WTC11 (cell line): Measurements from ENCODE around the gene FH. TPM values are rescaled to one million over a fixed set of nuclear protein-coding genes. Genes with fewer than 3 reads are reported as not detected.

ENCODE experiments used
- ATAC-seq: fragments of 200-7000 bp; cut with Tn5 transposase; 2 replicates; pipeline ENCODE4 v1.10.0; 2021; ENCODE audit warnings: mild to moderate bottlenecking, moderate library complexity
- Bru-seq: library from RNA; stranded (reverse); fragments of 400-500 nt; gene quantifications from one replicate; lab custom pipeline; 2021; lab: Mats Ljungman, UMichigan
- CTCF ChIA-PET: fragments of 300-600 bp; sonication (Branson Sonifier 250); formaldehyde crosslinking; loops from one replicate; lab custom pipeline; 2021; ENCODE audit warnings: antibody characterized with exemption; lab: Charles Lee
- POLR2A ChIA-PET: fragments of 350-600 bp; sonication (Branson Sonifier 250); formaldehyde crosslinking; loops from one replicate; lab custom pipeline; 2021; ENCODE audit warnings: antibody characterized with exemption; lab: Charles Lee
- DNase-seq: peaks from one replicate; pipeline ENCODE4 v3.0.0; 2021; ENCODE audit warnings: low spot score
- H3K27ac Mint-ChIP-seq: 2 replicates; pipeline ENCODE4 v1.8.0; 2021; ENCODE audit warnings: mixed read lengths
- H3K27me3 Mint-ChIP-seq: 2 replicates; pipeline ENCODE4 v1.8.0; 2021; ENCODE audit warnings: low read depth, mild to moderate bottlenecking, moderate library complexity, mixed read lengths
- H3K36me3 Mint-ChIP-seq: 2 replicates; pipeline ENCODE4 v1.8.0; 2021; ENCODE audit warnings: mixed read lengths
- H3K4me1 Mint-ChIP-seq: 2 replicates; pipeline ENCODE4 v1.8.0; 2022; ENCODE audit warnings: mixed read lengths
- H3K4me3 Mint-ChIP-seq: 2 replicates; pipeline ENCODE4 v1.8.0; 2021; ENCODE audit warnings: mild to moderate bottlenecking, moderate library complexity, mixed read lengths
- H3K9me3 Mint-ChIP-seq: 2 replicates; pipeline ENCODE4 v1.8.0; 2021; ENCODE audit warnings: mixed read lengths
- CBFB ChIP-seq: sonication (generic); formaldehyde crosslinking; IDR thresholded peaks from 2 replicates; pipeline ENCODE4 v1.8.1; 2022; ENCODE audit warnings: mild to moderate bottlenecking, low read depth, missing genetic modification reagents
- CREM ChIP-seq: sonication (generic); formaldehyde crosslinking; IDR thresholded peaks from 2 replicates; pipeline ENCODE4 v1.8.1; 2022; ENCODE audit warnings: mild to moderate bottlenecking, missing genetic modification reagents, moderate library complexity
- ETV6 ChIP-seq: sonication (generic); formaldehyde crosslinking; IDR thresholded peaks from 2 replicates; pipeline ENCODE4 v1.8.1; 2022; ENCODE audit warnings: mild to moderate bottlenecking, missing genetic modification reagents
- FOXJ3 ChIP-seq: sonication (generic); formaldehyde crosslinking; IDR thresholded peaks from 2 replicates; pipeline ENCODE4 v1.9.0; 2021; ENCODE audit warnings: missing genetic modification reagents, mild to moderate bottlenecking, borderline replicate concordance
- FOXK1 ChIP-seq: sonication (generic); formaldehyde crosslinking; IDR thresholded peaks from 2 replicates; pipeline ENCODE4 v1.8.0; 2022; ENCODE audit warnings: mild to moderate bottlenecking, moderate library complexity, missing genetic modification reagents
- FOXP1 ChIP-seq: sonication (generic); formaldehyde crosslinking; IDR thresholded peaks from 2 replicates; pipeline ENCODE4 v1.8.0; 2022; ENCODE audit warnings: missing genetic modification reagents, mild to moderate bottlenecking, moderate library complexity, borderline replicate concordance
- JAZF1 ChIP-seq: fragments of 250-450 bp; sonication (Bioruptor Pico); IDR thresholded peaks from 2 replicates; pipeline ENCODE4 v1.9.0; 2021; ENCODE audit warnings: moderate library complexity, mild to moderate bottlenecking, inconsistent platforms
- MXD4 ChIP-seq: fragments of 250-450 bp; sonication (Bioruptor Pico); IDR thresholded peaks from 2 replicates; pipeline ENCODE4 v1.8.0; 2021; ENCODE audit warnings: mild to moderate bottlenecking, moderate library complexity, borderline replicate concordance
- NFE2L1 ChIP-seq: sonication (generic); formaldehyde crosslinking; IDR thresholded peaks from 2 replicates; pipeline ENCODE4 v1.8.1; 2023; ENCODE audit warnings: missing genetic modification reagents
- NR2C2 ChIP-seq: sonication (generic); formaldehyde crosslinking; IDR thresholded peaks from 2 replicates; pipeline ENCODE4 v1.8.0; 2022; ENCODE audit warnings: mild to moderate bottlenecking, missing genetic modification reagents
- OVOL2 ChIP-seq: fragments of 250-450 bp; sonication (Bioruptor Pico); IDR thresholded peaks from 2 replicates; pipeline ENCODE4 v1.9.0; 2021; ENCODE audit warnings: mild to moderate bottlenecking, borderline replicate concordance
- SMAD3 ChIP-seq: sonication (generic); formaldehyde crosslinking; IDR thresholded peaks from 2 replicates; pipeline ENCODE4 v1.8.0; 2022; ENCODE audit warnings: missing genetic modification reagents, mild to moderate bottlenecking, borderline replicate concordance
- SOX15 ChIP-seq: fragments of 250-450 bp; sonication (Bioruptor Pico); IDR thresholded peaks from 2 replicates; pipeline ENCODE4 v1.9.0; 2021; ENCODE audit warnings: mild to moderate bottlenecking
- TEAD1 ChIP-seq: sonication (generic); formaldehyde crosslinking; IDR thresholded peaks from 2 replicates; pipeline ENCODE4 v1.8.0; 2022; ENCODE audit warnings: mild to moderate bottlenecking, missing genetic modification reagents
- TP53 ChIP-seq: sonication (generic); formaldehyde crosslinking; IDR thresholded peaks from 2 replicates; pipeline ENCODE4 v1.8.1; 2023; ENCODE audit warnings: mild to moderate bottlenecking, missing genetic modification reagents
- ZNF121 ChIP-seq: sonication (generic); formaldehyde crosslinking; IDR thresholded peaks from 2 replicates; pipeline ENCODE4 v1.8.0; 2023; ENCODE audit warnings: missing genetic modification reagents
- ZNF138 ChIP-seq: sonication (generic); formaldehyde crosslinking; conservative IDR thresholded peaks from 2 replicates; pipeline ENCODE4 v1.8.1; 2022; ENCODE audit warnings: mild to moderate bottlenecking, moderate library complexity, missing genetic modification reagents
- ZNF232 ChIP-seq: sonication (generic); formaldehyde crosslinking; IDR thresholded peaks from 2 replicates; pipeline ENCODE4 v1.8.0; 2022; ENCODE audit warnings: mild to moderate bottlenecking, missing genetic modification reagents
- ZNF317 ChIP-seq: sonication (generic); formaldehyde crosslinking; IDR thresholded peaks from 2 replicates; pipeline ENCODE4 v1.8.1; 2023; ENCODE audit warnings: low read depth, mild to moderate bottlenecking, moderate library complexity, missing genetic modification reagents, borderline replicate concordance
- ZNF416 ChIP-seq: fragments of 250-450 bp; sonication (Bioruptor Pico); IDR thresholded peaks from 2 replicates; pipeline ENCODE4 v1.9.0; 2021; ENCODE audit warnings: mild to moderate bottlenecking, inconsistent platforms
- long read RNA-seq, 3 experiments: library from RNA in 1 of 3; library from capped mRNA in 1 of 3; library from polyadenylated mRNA in 1 of 3; unstranded in 2 of 3; stranded (forward) in 1 of 3; transcript quantifications; one replicate each; pipeline ENCODE4 v2.0.0, GENCODE V29; 2021
- total RNA-seq: library from RNA; stranded (reverse); gene quantifications from 3 replicates; pipeline ENCODE4 v1.2.3, GENCODE V29; 2021
- TF ChIP-seq, protein P1 (sequence below): sonication (generic); formaldehyde crosslinking; IDR thresholded peaks from 2 replicates; pipeline ENCODE4 v1.8.0; 2023; ENCODE audit warnings: mild to moderate bottlenecking, missing genetic modification reagents
- TF ChIP-seq, protein P2 (sequence below): sonication (generic); formaldehyde crosslinking; IDR thresholded peaks from 2 replicates; pipeline ENCODE4 v1.8.1; 2022; ENCODE audit warnings: missing genetic modification reagents, borderline replicate concordance
- TF ChIP-seq, protein P3 (sequence below): sonication (generic); formaldehyde crosslinking; conservative IDR thresholded peaks from 2 replicates; pipeline ENCODE4 v1.8.1; 2022; ENCODE audit warnings: mild to moderate bottlenecking, missing genetic modification reagents
- TF ChIP-seq, protein P4 (sequence below): sonication (generic); formaldehyde crosslinking; IDR thresholded peaks from 2 replicates; pipeline ENCODE4 v1.8.0; 2022; ENCODE audit warnings: mild to moderate bottlenecking, missing genetic modification reagents
- TF ChIP-seq, protein P5 (sequence below): sonication (generic); formaldehyde crosslinking; IDR thresholded peaks from 2 replicates; pipeline ENCODE4 v1.8.1; 2023; ENCODE audit warnings: mild to moderate bottlenecking, missing genetic modification reagents, borderline replicate concordance
- TF ChIP-seq, protein P6 (sequence below): sonication (generic); formaldehyde crosslinking; IDR thresholded peaks from 2 replicates; pipeline ENCODE4 v1.8.1; 2022; ENCODE audit warnings: mild to moderate bottlenecking, moderate library complexity, missing genetic modification reagents

Gene FH
- 77.4 to 83.9 TPM (median 80.8 TPM) in 3 replicates for total RNA-seq
- percentile 90 among the genes with signal in this experiment for Bru-seq, nascent RNA
- long read RNA-seq, experiment 1, transcript FH-201 (10 exons, 1,797 nt), result major isoform, 207 of 224 reads
- long read RNA-seq, experiment 1, partial matches to known transcripts, result 8 of 224 reads
- long read RNA-seq, experiment 1, other reads (novel, unspliced or antisense), result 9 of 224 reads
- long read RNA-seq, experiment 2, transcript FH-201 (10 exons, 1,797 nt), result major isoform, 83 of 136 reads
- long read RNA-seq, experiment 2, partial matches to known transcripts, result 31 of 136 reads
- long read RNA-seq, experiment 2, other reads (novel, unspliced or antisense), result 22 of 136 reads
- long read RNA-seq, experiment 3, transcript FH-201 (10 exons, 1,797 nt), result major isoform, 233 of 244 reads
- long read RNA-seq, experiment 3, partial matches to known transcripts, result 6 of 244 reads
- long read RNA-seq, experiment 3, other reads (novel, unspliced or antisense), result 5 of 244 reads

DNA sequence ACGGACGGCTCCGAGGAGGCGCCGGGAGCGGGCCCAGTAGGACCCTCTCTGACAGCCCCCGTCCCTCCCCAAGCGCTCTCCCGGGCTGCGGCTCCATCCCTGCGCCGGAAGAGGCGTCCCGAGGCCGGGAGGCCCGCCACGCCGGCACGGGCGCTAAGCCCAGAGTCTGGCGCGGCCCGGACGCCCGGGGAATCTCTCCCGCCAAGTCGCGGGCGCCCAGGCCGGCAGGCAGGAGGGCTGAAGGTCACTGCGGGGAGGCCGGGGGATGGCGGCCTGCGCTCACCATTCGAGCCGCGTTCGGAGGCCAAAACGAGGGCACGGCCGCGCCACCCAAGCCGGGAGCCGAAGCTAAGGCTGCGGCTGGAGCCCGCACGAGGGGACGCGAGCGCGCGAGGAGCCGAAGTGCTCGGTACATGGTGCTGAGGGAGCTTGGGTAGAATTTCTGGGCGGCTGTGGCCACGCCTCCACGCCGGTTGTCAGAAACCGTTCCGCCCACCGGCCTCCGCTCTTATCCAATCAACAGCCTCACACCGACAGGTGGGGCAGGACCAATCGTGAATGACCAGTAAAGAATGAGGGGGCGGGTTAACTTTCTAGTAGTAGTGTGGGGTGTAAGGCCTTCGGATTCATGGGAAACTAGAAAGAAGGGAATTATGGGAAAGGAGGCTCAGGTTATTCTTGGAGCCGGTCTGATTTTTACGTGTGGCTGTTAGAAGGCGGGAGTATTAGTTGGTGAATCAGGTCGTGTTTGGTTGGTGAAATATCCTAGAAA is at the start of gene FH:
TSS of gene FH (minus strand) at position 448 of the 772 bp plus-strand sequence. CDS start at position 415, 33 bp downstream.
- peaks cover 9% of the 10 kb centered on the region for H3K27me3 Mint-ChIP-seq
- H3K27ac Mint-ChIP-seq, result no peak within 1 kb of the TSS
- CTCF ChIA-PET, result no interaction called here
- DNase-seq, result peak; percentile 91
- H3K4me3 Mint-ChIP-seq, result no peak within 1 kb of the TSS; the same call in 1 of the 2 replicates
- peaks cover 8% of the 10 kb centered on the region for H3K4me1 Mint-ChIP-seq
- H3K9me3 Mint-ChIP-seq, result no peaks in the 10 kb centered on the region
- POLR2A ChIA-PET, result interaction anchor here (1.1 kb wide), 1 partner anchor 95 kb away, joined by 3 read pairs; no protein-coding TSS in a partner anchor
- peaks cover 15% of the 10 kb centered on the region for H3K36me3 Mint-ChIP-seq
- ATAC-seq, result peak; percentile 100
- TF ChIP-seq, protein P1, sequence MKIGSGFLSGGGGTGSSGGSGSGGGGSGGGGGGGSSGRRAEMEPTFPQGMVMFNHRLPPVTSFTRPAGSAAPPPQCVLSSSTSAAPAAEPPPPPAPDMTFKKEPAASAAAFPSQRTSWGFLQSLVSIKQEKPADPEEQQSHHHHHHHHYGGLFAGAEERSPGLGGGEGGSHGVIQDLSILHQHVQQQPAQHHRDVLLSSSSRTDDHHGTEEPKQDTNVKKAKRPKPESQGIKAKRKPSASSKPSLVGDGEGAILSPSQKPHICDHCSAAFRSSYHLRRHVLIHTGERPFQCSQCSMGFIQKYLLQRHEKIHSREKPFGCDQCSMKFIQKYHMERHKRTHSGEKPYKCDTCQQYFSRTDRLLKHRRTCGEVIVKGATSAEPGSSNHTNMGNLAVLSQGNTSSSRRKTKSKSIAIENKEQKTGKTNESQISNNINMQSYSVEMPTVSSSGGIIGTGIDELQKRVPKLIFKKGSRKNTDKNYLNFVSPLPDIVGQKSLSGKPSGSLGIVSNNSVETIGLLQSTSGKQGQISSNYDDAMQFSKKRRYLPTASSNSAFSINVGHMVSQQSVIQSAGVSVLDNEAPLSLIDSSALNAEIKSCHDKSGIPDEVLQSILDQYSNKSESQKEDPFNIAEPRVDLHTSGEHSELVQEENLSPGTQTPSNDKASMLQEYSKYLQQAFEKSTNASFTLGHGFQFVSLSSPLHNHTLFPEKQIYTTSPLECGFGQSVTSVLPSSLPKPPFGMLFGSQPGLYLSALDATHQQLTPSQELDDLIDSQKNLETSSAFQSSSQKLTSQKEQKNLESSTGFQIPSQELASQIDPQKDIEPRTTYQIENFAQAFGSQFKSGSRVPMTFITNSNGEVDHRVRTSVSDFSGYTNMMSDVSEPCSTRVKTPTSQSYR, result no peak
- TF ChIP-seq, protein P2, sequence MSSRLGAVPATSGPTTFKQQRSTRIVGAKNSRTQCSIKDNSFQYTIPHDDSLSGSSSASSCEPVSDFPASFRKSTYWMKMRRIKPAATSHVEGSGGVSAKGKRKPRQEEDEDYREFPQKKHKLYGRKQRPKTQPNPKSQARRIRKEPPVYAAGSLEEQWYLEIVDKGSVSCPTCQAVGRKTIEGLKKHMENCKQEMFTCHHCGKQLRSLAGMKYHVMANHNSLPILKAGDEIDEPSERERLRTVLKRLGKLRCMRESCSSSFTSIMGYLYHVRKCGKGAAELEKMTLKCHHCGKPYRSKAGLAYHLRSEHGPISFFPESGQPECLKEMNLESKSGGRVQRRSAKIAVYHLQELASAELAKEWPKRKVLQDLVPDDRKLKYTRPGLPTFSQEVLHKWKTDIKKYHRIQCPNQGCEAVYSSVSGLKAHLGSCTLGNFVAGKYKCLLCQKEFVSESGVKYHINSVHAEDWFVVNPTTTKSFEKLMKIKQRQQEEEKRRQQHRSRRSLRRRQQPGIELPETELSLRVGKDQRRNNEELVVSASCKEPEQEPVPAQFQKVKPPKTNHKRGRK (CRISPR knock-in tag), result no peak
- peak; percentile 80; the same call in 1 of the 2 replicates for TF ChIP-seq ETV6
- TF ChIP-seq FOXJ3 (CRISPR knock-in tag), result no peak
- peak; percentile 50; the same call in 1 of the 2 replicates for TF ChIP-seq FOXP1 (CRISPR knock-in tag)
- no peak for TF ChIP-seq ZNF416 (CRISPR knock-in tag)
- TF ChIP-seq FOXK1, result peak; percentile 58; the same call in 1 of the 2 replicates
- TF ChIP-seq, protein P3, sequence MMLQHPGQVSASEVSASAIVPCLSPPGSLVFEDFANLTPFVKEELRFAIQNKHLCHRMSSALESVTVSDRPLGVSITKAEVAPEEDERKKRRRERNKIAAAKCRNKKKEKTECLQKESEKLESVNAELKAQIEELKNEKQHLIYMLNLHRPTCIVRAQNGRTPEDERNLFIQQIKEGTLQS (CRISPR knock-in tag), result no peak
- no peak for TF ChIP-seq ZNF138
- 0 out of 2 replicates have a peak, but pooled peaks have one; percentile 37 for TF ChIP-seq ZNF317
- no peak for TF ChIP-seq MXD4 (CRISPR knock-in tag)
- TF ChIP-seq CREM, result peak; percentile 36; the same call in 1 of the 2 replicates
- TF ChIP-seq CBFB (CRISPR knock-in tag), result no peak
- TF ChIP-seq, protein P4, sequence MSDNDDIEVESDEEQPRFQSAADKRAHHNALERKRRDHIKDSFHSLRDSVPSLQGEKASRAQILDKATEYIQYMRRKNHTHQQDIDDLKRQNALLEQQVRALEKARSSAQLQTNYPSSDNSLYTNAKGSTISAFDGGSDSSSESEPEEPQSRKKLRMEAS, result peak; percentile 67
- TF ChIP-seq, protein P5, sequence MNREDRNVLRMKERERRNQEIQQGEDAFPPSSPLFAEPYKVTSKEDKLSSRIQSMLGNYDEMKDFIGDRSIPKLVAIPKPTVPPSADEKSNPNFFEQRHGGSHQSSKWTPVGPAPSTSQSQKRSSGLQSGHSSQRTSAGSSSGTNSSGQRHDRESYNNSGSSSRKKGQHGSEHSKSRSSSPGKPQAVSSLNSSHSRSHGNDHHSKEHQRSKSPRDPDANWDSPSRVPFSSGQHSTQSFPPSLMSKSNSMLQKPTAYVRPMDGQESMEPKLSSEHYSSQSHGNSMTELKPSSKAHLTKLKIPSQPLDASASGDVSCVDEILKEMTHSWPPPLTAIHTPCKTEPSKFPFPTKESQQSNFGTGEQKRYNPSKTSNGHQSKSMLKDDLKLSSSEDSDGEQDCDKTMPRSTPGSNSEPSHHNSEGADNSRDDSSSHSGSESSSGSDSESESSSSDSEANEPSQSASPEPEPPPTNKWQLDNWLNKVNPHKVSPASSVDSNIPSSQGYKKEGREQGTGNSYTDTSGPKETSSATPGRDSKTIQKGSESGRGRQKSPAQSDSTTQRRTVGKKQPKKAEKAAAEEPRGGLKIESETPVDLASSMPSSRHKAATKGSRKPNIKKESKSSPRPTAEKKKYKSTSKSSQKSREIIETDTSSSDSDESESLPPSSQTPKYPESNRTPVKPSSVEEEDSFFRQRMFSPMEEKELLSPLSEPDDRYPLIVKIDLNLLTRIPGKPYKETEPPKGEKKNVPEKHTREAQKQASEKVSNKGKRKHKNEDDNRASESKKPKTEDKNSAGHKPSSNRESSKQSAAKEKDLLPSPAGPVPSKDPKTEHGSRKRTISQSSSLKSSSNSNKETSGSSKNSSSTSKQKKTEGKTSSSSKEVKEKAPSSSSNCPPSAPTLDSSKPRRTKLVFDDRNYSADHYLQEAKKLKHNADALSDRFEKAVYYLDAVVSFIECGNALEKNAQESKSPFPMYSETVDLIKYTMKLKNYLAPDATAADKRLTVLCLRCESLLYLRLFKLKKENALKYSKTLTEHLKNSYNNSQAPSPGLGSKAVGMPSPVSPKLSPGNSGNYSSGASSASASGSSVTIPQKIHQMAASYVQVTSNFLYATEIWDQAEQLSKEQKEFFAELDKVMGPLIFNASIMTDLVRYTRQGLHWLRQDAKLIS (CRISPR knock-in tag), result peak; percentile 63; the same call in 1 of the 2 replicates
- TF ChIP-seq TP53 (CRISPR knock-in tag), result no peak
- no peak for TF ChIP-seq ZNF121 (CRISPR knock-in tag)
- TF ChIP-seq OVOL2 (CRISPR knock-in tag), result no peak
- no peak for TF ChIP-seq SOX15
- no peak for TF ChIP-seq JAZF1
- TF ChIP-seq NR2C2 (CRISPR knock-in tag), result no peak
- peak; percentile 74; the same call in 1 of the 2 replicates for TF ChIP-seq SMAD3 (CRISPR knock-in tag)
- 0 out of 2 replicates have a peak, but pooled peaks have one; percentile 9 for TF ChIP-seq NFE2L1 (CRISPR knock-in tag)
- peak; percentile 64; the same call in 1 of the 2 replicates for TF ChIP-seq TEAD1 (CRISPR knock-in tag)
- TF ChIP-seq, protein P6, sequence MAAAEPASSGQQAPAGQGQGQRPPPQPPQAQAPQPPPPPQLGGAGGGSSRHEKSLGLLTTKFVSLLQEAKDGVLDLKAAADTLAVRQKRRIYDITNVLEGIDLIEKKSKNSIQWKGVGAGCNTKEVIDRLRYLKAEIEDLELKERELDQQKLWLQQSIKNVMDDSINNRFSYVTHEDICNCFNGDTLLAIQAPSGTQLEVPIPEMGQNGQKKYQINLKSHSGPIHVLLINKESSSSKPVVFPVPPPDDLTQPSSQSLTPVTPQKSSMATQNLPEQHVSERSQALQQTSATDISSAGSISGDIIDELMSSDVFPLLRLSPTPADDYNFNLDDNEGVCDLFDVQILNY (CRISPR knock-in tag), result peak; percentile 78; the same call in 1 of the 2 replicates
- TF ChIP-seq ZNF232 (CRISPR knock-in tag), result no peak; the same call in 1 of the 2 replicates
